ENCODE measurements around the gene JMJD1C. TPM values are rescaled to one million over a fixed set of nuclear protein-coding genes. Genes with fewer than 3 reads are reported as not detected.
"Not testable (repeated sequence)": the region's sequence is repeated elsewhere in the genome, so short reads cannot be mapped to it uniquely, and the experiment has no call there.

Gene JMJD1C
- total RNA-seq, 2 donors from 2014 or later: 68.7 to 74.5 TPM

DNA sequence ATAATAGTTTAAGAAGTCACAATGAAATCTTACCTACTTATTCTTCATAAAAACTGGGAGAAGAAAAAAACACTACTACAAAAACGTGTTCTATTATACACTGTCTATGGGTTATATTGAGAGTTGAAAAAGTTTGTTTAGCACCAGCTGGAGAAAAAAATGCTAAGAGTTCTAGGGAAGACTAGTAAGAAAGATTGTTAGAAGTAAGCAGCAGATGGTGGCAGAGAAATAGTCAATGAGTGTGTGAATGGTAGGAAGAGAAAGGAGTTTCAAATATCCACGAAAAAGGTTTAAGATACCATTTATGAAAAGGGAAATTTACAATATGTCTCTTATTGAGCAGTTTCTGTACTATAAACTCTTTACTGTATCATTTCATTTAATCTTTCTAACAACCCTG, 208.0 kb downstream of the JMJD1C start:
- no peak for ATAC-seq (replicated peaks)
- H3K9me3 Mint-ChIP-seq: no peaks in the 10 kb centered on the region
- no peak overlapping the region for H3K27ac Mint-ChIP-seq
- H3K4me1 Mint-ChIP-seq: peaks cover 51% of the 10 kb centered on the region
- H3K36me3 Mint-ChIP-seq (ENCODE audit: low read depth): peaks cover 86% of the 10 kb centered on the region
- no peaks in the 10 kb centered on the region for H3K27me3 Mint-ChIP-seq
- H3K4me3 Mint-ChIP-seq: peak overlapping the region; percentile 36

DNA sequence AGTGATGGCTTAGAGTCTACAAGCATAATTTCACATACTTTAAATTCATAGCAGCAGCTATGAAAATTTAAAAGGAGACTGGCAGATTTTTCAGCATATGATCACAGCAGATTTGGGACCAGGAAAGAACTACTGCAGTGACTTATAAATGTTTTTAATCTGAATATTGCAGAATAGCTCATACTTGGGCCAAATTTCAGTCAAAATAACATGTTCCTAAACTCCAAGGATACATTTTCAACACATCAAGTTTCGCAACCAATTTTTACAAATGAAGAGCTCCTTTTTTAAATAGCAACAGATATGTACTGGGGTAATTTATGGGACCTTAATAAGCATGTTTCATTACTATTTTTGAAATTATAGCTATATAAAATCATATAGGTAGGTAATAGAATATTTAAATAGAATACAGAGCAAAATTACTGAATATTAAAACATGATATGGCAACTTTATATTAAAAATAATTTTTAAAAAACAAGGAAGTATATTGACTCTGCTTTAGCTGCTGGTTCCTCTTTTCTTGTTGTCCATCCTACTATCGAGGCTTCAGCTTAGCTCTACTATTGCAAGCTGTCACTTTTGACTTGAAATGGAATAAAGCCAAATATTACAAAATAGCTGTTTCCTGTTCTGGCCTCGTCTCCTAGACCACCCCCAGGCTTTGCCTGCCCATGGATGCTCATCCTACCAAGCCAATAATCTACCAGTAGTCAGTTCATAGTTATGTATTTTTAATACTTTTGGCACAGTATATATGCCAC, 209.6 kb downstream of the JMJD1C start:
- H3K36me3 Mint-ChIP-seq (ENCODE audit: low read depth): peaks cover 77% of the 10 kb centered on the region
- no peak overlapping the region for H3K27ac Mint-ChIP-seq

DNA sequence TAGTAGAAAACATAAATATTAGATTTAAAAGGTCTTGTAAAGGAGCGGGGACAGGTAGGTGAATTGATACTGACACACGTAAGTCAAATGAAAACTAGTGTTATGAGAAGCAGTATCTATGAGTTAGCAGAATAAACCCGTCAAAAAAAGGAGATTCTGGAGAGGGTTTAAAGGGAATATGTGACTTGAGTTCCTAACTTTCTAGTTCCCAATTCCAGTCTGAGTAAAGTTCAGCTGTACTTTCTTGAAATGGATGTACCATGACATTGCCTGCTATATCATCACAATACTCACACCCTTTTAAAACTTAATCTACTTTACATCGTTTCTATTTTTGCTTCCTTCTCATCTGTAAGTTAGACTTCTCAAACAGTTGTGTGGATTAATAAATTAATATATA, 210.5 kb downstream of the JMJD1C start:
- no peaks in the 10 kb centered on the region for H3K27me3 Mint-ChIP-seq
- no peaks in the 10 kb centered on the region for H3K9me3 Mint-ChIP-seq
- peaks cover 69% of the 10 kb centered on the region for H3K36me3 Mint-ChIP-seq (ENCODE audit: low read depth)
- H3K4me1 Mint-ChIP-seq: peaks cover 43% of the 10 kb centered on the region
- ATAC-seq (replicated peaks): no peak
- H3K4me3 Mint-ChIP-seq: no peak overlapping the region
- H3K27ac Mint-ChIP-seq: peak overlapping the region; percentile 61

More for the DNA sequence above, 209.6 kb downstream of the JMJD1C start:
- ATAC-seq (replicated peaks): no peak
- Mint-ChIP-seq H3K27me3 (no peaks in the 10 kb centered on the region), H3K4me1 (peaks cover 49% of the 10 kb centered on the region), H3K9me3 (no peaks in the 10 kb centered on the region), H3K4me3 (peak overlapping the region; percentile 29)

DNA sequence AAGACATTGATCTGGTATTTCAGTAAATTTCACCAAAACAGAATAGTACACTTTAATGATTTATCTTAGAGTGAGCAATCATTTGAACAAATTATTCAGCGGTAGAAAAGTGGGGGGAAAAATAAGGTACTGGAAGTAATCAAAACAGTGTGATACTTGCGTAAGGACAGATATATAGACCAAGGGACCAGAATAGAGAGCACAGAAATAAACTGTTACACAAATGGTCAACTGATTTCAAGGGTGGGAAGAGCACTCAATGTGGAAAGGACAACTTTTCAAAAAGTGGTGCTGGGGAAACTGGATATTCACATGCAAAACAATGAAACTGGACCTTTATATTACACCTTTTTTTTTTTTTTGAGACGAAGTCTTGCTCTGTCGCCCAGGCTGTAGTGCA, 212.7 kb downstream of the JMJD1C start:
- no peak overlapping the region for H3K27ac Mint-ChIP-seq
- H3K36me3 Mint-ChIP-seq (ENCODE audit: low read depth): peaks cover 58% of the 10 kb centered on the region
- no peaks in the 10 kb centered on the region for H3K27me3 Mint-ChIP-seq
- H3K9me3 Mint-ChIP-seq: peaks cover 3% of the 10 kb centered on the region
- no peak for ATAC-seq (replicated peaks)
- H3K4me3 Mint-ChIP-seq: no peak overlapping the region
- H3K4me1 Mint-ChIP-seq: peaks cover 32% of the 10 kb centered on the region

DNA sequence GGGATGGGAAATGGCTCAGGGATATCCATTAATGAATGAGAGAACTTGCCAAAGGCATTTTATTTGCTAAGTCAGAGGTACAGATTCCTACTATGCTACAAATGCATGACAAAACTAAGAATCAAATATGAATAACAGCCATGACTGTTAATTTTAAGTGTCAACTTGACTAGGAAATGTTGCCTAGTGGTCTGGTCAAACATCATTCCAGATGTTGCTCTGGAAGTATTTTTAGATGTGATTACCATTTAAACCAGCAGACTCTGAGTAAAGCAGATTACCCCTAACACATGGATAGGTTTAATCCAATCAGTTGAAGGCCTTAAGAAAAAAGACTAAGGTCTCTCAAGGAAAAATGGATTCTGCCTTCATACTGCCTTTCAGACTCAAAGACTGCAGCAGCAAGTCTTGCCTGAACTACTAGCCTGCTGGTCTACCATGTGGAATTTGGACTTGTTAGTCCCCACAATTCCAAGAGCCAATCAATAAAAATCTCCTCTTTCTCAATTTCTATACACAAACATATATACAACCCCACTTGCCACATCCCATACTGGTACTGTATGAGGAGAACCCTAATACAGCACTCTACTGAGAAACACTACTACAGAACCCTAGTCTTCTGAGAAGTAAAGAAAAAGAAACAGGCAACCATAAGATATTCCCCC, 213.5 kb downstream of the JMJD1C start:
- H3K9me3 Mint-ChIP-seq: peaks cover 3% of the 10 kb centered on the region
- peaks cover 59% of the 10 kb centered on the region for H3K36me3 Mint-ChIP-seq (ENCODE audit: low read depth)
- no peak for ATAC-seq (replicated peaks)
- H3K4me3 Mint-ChIP-seq: no peak overlapping the region
- H3K27ac Mint-ChIP-seq: no peak overlapping the region
- H3K27me3 Mint-ChIP-seq: no peaks in the 10 kb centered on the region
- H3K4me1 Mint-ChIP-seq: peaks cover 31% of the 10 kb centered on the region

DNA sequence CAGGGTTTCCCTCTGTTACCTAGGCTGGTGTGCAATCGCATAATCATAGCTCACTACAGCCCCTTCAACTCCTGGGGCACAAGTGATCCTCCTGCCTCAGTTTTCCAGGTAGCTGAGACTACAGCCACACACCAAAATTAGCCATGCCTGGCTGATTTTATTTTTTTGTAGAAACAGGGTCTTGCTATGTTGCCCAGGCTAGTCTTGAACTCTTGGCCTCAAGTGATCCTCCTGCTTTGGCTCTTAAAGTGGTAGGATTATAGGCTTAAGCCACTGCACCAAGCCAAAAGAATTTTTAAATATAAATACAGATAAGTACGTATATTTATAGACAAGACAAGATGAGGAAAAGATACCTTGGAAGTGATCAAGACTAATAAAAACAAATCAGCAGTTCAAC, 215.7 kb downstream of the JMJD1C start:
- Mint-ChIP-seq H3K9me3 (peaks cover 10% of the 10 kb centered on the region), H3K27me3 (no peaks in the 10 kb centered on the region), H3K36me3 (ENCODE audit: low read depth) (peaks cover 67% of the 10 kb centered on the region), H3K4me1 (peaks cover 39% of the 10 kb centered on the region), H3K27ac (no peak overlapping the region), H3K4me3 (no peak overlapping the region)
- no peak for ATAC-seq (replicated peaks)

DNA sequence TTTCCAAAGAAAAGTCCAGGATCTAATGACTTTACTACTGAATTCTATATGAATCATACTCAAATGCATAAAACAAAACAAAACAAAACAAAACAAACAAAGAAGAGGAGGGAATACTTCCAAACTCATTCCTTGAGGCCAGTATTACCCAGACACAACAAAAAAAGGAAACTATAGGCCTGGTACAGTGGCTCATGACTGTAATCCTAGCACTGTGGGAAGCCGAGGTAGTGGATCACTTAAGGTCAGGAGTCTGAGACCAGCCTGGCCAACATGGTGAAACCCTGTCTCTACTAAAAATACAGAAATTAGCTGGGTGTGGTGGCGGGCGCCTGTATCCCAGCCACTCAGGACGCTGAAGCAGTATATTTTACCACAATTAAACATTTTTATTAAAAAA, 218.0 kb downstream of the JMJD1C start:
- H3K36me3 Mint-ChIP-seq (ENCODE audit: low read depth): peaks cover 56% of the 10 kb centered on the region
- peaks cover 38% of the 10 kb centered on the region for H3K4me1 Mint-ChIP-seq
- no peak overlapping the region for H3K4me3 Mint-ChIP-seq
- H3K9me3 Mint-ChIP-seq: peaks cover 10% of the 10 kb centered on the region
- H3K27me3 Mint-ChIP-seq: no peaks in the 10 kb centered on the region
- H3K27ac Mint-ChIP-seq: no peak overlapping the region
- no peak for ATAC-seq (replicated peaks)

DNA sequence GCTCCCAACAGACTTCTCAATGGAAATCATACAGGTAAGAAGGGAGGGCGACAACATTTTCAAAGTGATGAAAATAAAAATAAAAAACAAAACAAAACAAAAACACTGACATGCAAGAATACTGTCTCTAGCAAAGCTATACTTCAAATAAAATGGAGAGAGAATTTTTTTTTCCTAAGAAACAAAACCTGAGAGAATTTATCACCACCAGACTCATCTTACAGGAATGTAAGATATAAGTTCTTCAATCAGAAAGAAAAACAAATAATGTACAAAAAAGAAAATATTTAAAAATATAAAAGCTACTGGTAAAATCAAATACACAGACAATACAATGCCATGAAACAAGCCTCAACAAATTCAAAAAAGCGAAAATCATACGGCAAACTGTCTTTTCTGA, 219.4 kb downstream of the JMJD1C start:
- no peak for ATAC-seq (replicated peaks)

DNA sequence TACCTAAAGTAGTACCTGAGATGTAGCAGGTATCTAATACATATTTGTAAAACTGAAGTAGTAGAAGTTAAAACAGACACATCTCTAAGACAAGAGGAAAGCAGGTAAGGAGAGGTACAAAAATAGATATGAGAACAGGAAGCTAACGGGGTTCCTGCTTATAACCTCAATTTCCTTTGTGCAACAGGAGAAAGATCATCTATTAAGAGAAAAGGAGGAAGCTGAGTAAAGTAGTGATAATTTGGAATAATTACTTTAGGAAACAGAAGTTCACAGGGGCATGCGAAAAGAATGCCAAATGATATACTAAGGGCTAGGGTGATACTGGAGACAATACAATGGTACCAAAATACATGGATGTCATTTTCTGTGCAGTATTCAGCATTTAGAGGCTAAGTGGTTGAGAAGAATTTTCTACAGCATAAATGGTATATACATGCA, 223.9 kb downstream of the JMJD1C start:
- H3K4me3 Mint-ChIP-seq: peak overlapping the region; percentile 75
- H3K9me3 Mint-ChIP-seq: peaks cover 4% of the 10 kb centered on the region
- H3K27ac Mint-ChIP-seq: peak overlapping the region; percentile 82
- no peak for ATAC-seq (replicated peaks)
- no peaks in the 10 kb centered on the region for H3K27me3 Mint-ChIP-seq
- peaks cover 27% of the 10 kb centered on the region for H3K36me3 Mint-ChIP-seq (ENCODE audit: low read depth)
- peaks cover 52% of the 10 kb centered on the region for H3K4me1 Mint-ChIP-seq

More for the DNA sequence above, 219.4 kb downstream of the JMJD1C start:
- H3K36me3 Mint-ChIP-seq (ENCODE audit: low read depth): peaks cover 50% of the 10 kb centered on the region
- peak overlapping the region; percentile 2 for H3K27ac Mint-ChIP-seq
- H3K9me3 Mint-ChIP-seq: peaks cover 10% of the 10 kb centered on the region
- no peaks in the 10 kb centered on the region for H3K27me3 Mint-ChIP-seq
- peaks cover 39% of the 10 kb centered on the region for H3K4me1 Mint-ChIP-seq
- no peak overlapping the region for H3K4me3 Mint-ChIP-seq

DNA sequence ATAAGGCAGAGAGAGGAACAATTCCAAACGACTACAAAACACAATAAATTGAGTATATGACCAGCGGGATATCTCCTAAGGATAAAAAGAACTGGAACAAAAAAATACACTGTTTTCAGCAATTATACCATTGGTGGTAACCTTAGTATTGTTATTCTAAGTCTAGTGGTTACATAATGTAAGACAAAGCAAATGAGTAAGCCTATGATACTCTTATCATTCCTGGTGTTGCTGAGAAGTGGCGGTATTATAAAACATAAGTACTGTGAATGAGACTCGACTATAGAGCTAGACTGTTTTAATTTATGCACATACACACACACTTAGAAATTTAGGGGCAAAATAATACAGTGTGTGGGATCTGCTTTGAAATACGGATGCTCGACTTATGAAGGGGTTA, 225.0 kb downstream of the JMJD1C start:
- Mint-ChIP-seq H3K27ac (no peak overlapping the region), H3K4me3 (peak overlapping the region; percentile 75), H3K9me3 (no peaks in the 10 kb centered on the region), H3K27me3 (no peaks in the 10 kb centered on the region), H3K4me1 (peaks cover 46% of the 10 kb centered on the region), H3K36me3 (ENCODE audit: low read depth) (peaks cover 16% of the 10 kb centered on the region)
- ATAC-seq (replicated peaks): peak; percentile 38

DNA sequence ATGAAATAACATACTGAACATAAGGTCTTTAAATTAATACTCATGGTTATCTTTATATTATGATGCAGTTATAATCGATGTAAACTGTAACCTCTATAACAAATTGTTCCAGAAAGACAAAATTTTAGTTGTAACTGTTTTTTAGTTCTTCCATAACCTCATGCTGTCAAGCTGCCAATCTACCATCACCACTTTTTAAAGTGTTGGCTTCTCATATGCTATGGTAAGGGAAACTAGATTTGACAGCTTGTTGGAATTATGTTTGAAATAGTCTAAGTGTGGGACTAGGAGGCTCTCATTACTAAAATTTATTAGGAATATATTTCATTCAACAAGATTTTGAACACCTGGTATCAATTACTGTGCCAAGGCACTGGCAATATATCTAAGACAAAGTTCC, 227.3 kb downstream of the JMJD1C start:
- no peaks in the 10 kb centered on the region for H3K27me3 Mint-ChIP-seq

DNA sequence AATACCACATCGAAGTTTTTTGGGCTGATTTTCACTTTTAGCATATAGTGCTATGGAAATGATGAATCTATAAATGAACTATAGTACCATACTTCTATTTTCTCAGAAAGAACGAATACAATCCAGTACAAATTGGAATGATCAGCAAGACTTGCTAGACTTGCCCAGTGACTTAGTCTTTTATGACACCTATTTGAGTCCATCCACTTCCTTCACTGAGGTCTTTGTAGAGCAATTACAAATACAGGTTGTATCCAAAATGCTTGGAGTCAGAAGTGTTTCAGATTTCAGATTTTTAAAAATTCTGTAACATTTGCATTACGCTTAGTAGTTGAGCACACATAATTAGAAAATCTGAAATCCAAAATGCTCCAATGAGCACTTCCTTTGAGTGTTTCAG, 228.4 kb downstream of the JMJD1C start:
- Mint-ChIP-seq H3K27me3 (no peaks in the 10 kb centered on the region), H3K4me1 (peaks cover 34% of the 10 kb centered on the region), H3K9me3 (no peaks in the 10 kb centered on the region), H3K36me3 (ENCODE audit: low read depth) (no peaks in the 10 kb centered on the region), H3K4me3 (peak overlapping the region; percentile 47), H3K27ac (peak overlapping the region; percentile 69)
- ATAC-seq (replicated peaks): no peak

More for the DNA sequence above, 227.3 kb downstream of the JMJD1C start:
- no peak overlapping the region for H3K4me3 Mint-ChIP-seq
- no peak for ATAC-seq (replicated peaks)
- no peak overlapping the region for H3K27ac Mint-ChIP-seq
- no peaks in the 10 kb centered on the region for H3K9me3 Mint-ChIP-seq
- H3K36me3 Mint-ChIP-seq (ENCODE audit: low read depth): no peaks in the 10 kb centered on the region
- H3K4me1 Mint-ChIP-seq: peaks cover 34% of the 10 kb centered on the region

DNA sequence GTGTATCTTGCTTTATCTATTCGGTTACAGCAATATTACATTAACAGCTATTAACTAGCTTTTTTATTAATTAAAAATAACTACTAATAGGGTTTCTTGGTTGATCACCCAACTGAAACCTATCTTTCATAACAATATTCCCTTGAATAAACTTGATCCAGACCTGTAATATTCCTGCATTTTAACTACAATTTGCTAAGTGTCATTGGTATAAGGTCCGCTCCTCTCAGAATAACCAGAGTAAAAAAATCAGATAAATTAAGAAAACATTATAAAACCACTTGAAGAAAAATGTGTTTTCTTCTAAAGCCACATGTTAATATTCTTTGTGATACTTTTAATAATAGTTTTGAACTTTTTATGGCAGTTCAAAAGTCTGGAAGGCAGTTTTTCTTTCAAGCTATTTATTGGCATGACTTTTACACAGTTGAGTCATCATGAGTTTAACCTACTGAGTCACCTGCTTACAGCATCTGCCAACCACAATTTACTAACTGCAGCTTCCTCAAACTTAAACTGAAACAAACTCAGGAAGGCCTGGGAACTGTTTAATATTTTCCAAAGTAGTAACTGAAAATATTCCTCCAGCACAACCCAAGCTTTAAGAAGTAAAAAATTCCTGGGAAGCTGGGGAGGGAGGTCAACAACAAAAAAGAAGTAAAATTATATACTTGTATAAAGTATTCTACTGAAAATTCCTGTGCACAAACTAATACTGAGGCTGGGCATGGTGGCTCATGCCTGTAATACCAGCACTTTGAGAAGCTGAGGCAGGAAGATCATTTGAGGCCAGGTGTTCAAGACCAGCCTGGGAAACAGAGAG, 229.5 kb downstream of the JMJD1C start:
- H3K36me3 Mint-ChIP-seq (ENCODE audit: low read depth): peaks cover 1% of the 10 kb centered on the region
- peaks cover 26% of the 10 kb centered on the region for H3K4me1 Mint-ChIP-seq
- peak overlapping the region; percentile 58 for H3K27ac Mint-ChIP-seq
- peak; percentile 96 for ATAC-seq (replicated peaks)
- no peaks in the 10 kb centered on the region for H3K9me3 Mint-ChIP-seq
- H3K4me3 Mint-ChIP-seq: peak overlapping the region; percentile 47
- no peaks in the 10 kb centered on the region for H3K27me3 Mint-ChIP-seq

DNA sequence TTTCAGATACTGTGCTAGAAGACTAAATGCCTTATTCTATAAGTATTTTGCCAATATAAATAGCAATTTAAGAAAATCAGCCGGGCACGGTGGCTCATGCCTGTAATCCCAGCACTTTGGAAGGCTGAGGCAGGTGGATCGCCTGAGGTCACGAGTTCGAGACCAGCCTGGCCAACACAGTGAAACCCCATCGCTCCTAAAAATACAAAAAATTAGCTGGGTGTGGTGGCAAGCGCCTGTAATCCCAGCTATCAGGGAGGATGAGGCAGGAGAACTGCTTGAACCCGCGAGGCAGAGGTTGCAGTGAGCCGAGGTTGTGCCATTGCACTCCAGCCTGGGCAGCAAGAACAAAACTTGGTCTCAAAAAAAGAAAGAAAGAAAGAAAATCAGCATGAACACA, 230.6 kb downstream of the JMJD1C start:
- H3K9me3 Mint-ChIP-seq; H3K27ac Mint-ChIP-seq; H3K36me3 Mint-ChIP-seq (ENCODE audit: low read depth); H3K27me3 Mint-ChIP-seq; H3K4me3 Mint-ChIP-seq; ATAC-seq (replicated peaks): not testable (repeated sequence)
- peaks cover 21% of the 10 kb centered on the region for H3K4me1 Mint-ChIP-seq

All from activated T-helper 17 cell treated with anti-CD3 and anti-CD28 coated beads, Interleukin-2, amount 50 U/mL, for 72 hours (primary cell).